Bronchial epithelial cell (primary cell): ENCODE results near the gene TNFAIP8L1. TPM values are rescaled to one million over a fixed set of nuclear protein-coding genes. Genes with fewer than 3 reads are reported as not detected.

Experiments used
- DNase-seq: peaks from one replicate; pipeline ENCODE4 v3.0.0-alpha.2; 2010; ENCODE audit warnings: low read depth
- FAIRE-seq: peaks from 2 replicates; lab custom pipeline; 2011; peaks lifted over from hg19 to GRCh38; lab: Jason Lieb, UNC
- H3K27me3 ChIP-seq: 2 replicates; pipeline ENCODE4 v1.5.1; 2011; ENCODE audit warnings: low read length; ENCODE audit not compliant: control insufficient read depth, insufficient read depth
- H3K36me3 ChIP-seq: 2 replicates; pipeline ENCODE4 v1.5.1; 2011; ENCODE audit warnings: low read length; ENCODE audit not compliant: control insufficient read depth, insufficient read depth
- H3K4me3 ChIP-seq: 2 replicates; pipeline ENCODE4 v1.5.1; 2011; ENCODE audit warnings: mild to moderate bottlenecking, low read depth, low read length, control low read depth
- total RNA-seq: library from RNA; depleted of rRNA; stranded (reverse); fragments of >200 nt; gene quantifications from 2 replicates; pipeline ENCODE4 v1.2.1, GENCODE V29; 2014
- TF ChIP-seq, protein P1 (sequence below): IDR thresholded peaks from 2 replicates; pipeline ENCODE4 v1.5.1; 2011; ENCODE audit warnings: mild to moderate bottlenecking, moderate library complexity, low read length, control low read depth, inconsistent platforms; ENCODE audit not compliant: insufficient read depth, severe bottlenecking

TNFAIP8L1 gene
- total RNA-seq, 1 donor from 2014 or later, result 0.53 TPM

GRCh38 chr19:4703671-4704316, 64.5 kb downstream of the TNFAIP8L1 start:
- no peak overlapping the region for H3K4me3 ChIP-seq
- no peak for DNase-seq
- no peaks in the 10 kb centered on the region for H3K27me3 ChIP-seq
- TF ChIP-seq, protein P1, sequence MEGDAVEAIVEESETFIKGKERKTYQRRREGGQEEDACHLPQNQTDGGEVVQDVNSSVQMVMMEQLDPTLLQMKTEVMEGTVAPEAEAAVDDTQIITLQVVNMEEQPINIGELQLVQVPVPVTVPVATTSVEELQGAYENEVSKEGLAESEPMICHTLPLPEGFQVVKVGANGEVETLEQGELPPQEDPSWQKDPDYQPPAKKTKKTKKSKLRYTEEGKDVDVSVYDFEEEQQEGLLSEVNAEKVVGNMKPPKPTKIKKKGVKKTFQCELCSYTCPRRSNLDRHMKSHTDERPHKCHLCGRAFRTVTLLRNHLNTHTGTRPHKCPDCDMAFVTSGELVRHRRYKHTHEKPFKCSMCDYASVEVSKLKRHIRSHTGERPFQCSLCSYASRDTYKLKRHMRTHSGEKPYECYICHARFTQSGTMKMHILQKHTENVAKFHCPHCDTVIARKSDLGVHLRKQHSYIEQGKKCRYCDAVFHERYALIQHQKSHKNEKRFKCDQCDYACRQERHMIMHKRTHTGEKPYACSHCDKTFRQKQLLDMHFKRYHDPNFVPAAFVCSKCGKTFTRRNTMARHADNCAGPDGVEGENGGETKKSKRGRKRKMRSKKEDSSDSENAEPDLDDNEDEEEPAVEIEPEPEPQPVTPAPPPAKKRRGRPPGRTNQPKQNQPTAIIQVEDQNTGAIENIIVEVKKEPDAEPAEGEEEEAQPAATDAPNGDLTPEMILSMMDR, result no peak
- H3K36me3 ChIP-seq, result peaks cover 41% of the 10 kb centered on the region
- no peak for FAIRE-seq

- Histone ChIP-seq H3K36me3 (peaks cover 39% of the 10 kb centered on the region), H3K27me3 (no peaks in the 10 kb centered on the region), H3K4me3 (no peak overlapping the region)
- DNase-seq (no peak), FAIRE-seq (no peak)
- TF ChIP-seq, protein P1, result no peak
Observed at GRCh38 chr19:4704317-4704673, 65.0 kb downstream of the TNFAIP8L1 start.

Other genes starting within 250 kb of the TNFAIP8L1 start
- 23.4 and 55.3 TPM in 2 replicates for gene SH3GL1, start 239.0 kb upstream of the TNFAIP8L1 start, total RNA-seq
- gene CHAF1A, start 236.9 kb upstream of the TNFAIP8L1 start, total RNA-seq, result 3.7 and 7.9 TPM in 2 replicates
- gene UBXN6, start 181.7 kb upstream of the TNFAIP8L1 start, total RNA-seq, result 116 and 119 TPM in 2 replicates
- 35.0 and 45.7 TPM in 2 replicates for gene HDGFL2, start 167.2 kb upstream of the TNFAIP8L1 start, total RNA-seq
- gene PLIN4, start 121.0 kb upstream of the TNFAIP8L1 start, total RNA-seq, result 4.4 and 4.7 TPM in 2 replicates
- under 0.01 TPM in 1 of 2 replicates, not detected in the other for gene PLIN5, start 104.3 kb upstream of the TNFAIP8L1 start, total RNA-seq
- 0.38 and 1.1 TPM in 2 replicates for gene LRG1, start 99.5 kb upstream of the TNFAIP8L1 start, total RNA-seq
- under 0.01 TPM in 1 of 2 replicates, not detected in the other for gene SEMA6B, start 79.8 kb upstream of the TNFAIP8L1 start, total RNA-seq
- 314 and 353 TPM in 2 replicates for gene MYDGF, start 30.8 kb downstream of the TNFAIP8L1 start, total RNA-seq
- gene DPP9, start 84.3 kb downstream of the TNFAIP8L1 start, total RNA-seq, result 34.0 and 36.7 TPM in 2 replicates
- gene FEM1A, start 152.2 kb downstream of the TNFAIP8L1 start, total RNA-seq, result 20.0 and 23.3 TPM in 2 replicates
- 2.3 and 2.4 TPM in 2 replicates for gene TICAM1, start 192.2 kb downstream of the TNFAIP8L1 start, total RNA-seq
- gene PLIN3, start 228.2 kb downstream of the TNFAIP8L1 start, total RNA-seq, result 49.8 and 71.2 TPM in 2 replicates